Aorta (tissue), 5 donors: ENCODE data around the gene TFPI. TPM values are rescaled to one million over a fixed set of nuclear protein-coding genes. Genes with fewer than 3 reads are reported as not detected.
A peak's percentile ranks its signal among the peaks of the same experiment; 100 is the strongest.
"Not testable (repeated sequence)": the region's sequence is repeated elsewhere in the genome, so short reads cannot be mapped to it uniquely, and the experiment has no call there.

ENCODE experiments used
- ATAC-seq: fragments of 200-7000 bp; cut with Tn5 transposase; one replicate; pipeline ENCODE4 v1.9.1; 2022; ENCODE audit warnings: moderate library complexity; ENCODE audit not compliant: low FRiP score
- DNase-seq, 2 donors: peaks; one replicate each; pipeline ENCODE4 v3.0.0-alpha.2; 2020
- H3K27ac ChIP-seq, 2 donors: one replicate each; pipeline ENCODE4 v1.5.1; 2013; ENCODE audit warnings: low read length in 2 of 2, mild to moderate bottlenecking in 2 of 2, moderate library complexity in 2 of 2, control low read depth in 1 of 2, inconsistent platforms in 1 of 2, low read depth in 1 of 2
- H3K27me3 ChIP-seq, 2 donors: one replicate each; pipeline ENCODE4 v1.6.1; 2013; ENCODE audit warnings: control low read depth in 1 of 2, low read length in 1 of 2, mild to moderate bottlenecking in 1 of 2, moderate library complexity in 1 of 2; ENCODE audit not compliant: insufficient read depth in 2 of 2, control insufficient read depth in 1 of 2
- H3K36me3 ChIP-seq, 2 donors: one replicate each; pipeline ENCODE4 v1.6.1; 2013; ENCODE audit warnings: control low read depth in 1 of 2, low read length in 1 of 2, mild to moderate bottlenecking in 1 of 2; ENCODE audit not compliant: insufficient read depth in 2 of 2, control insufficient read depth in 1 of 2
- H3K4me1 ChIP-seq, 2 donors: one replicate each; pipeline ENCODE4 v1.6.1; 2013; ENCODE audit warnings: low read length in 2 of 2, control low read depth in 1 of 2, mild to moderate bottlenecking in 1 of 2, moderate library complexity in 1 of 2; ENCODE audit not compliant: insufficient read depth in 2 of 2, control insufficient read depth in 1 of 2
- H3K4me3 ChIP-seq, 2 donors: one replicate each; pipeline ENCODE4 v1.5.1; 2013; ENCODE audit warnings: low read length in 2 of 2, control low read depth in 1 of 2, mild to moderate bottlenecking in 1 of 2
- H3K9me3 ChIP-seq: one replicate; pipeline ENCODE4 v1.6.1; 2013; ENCODE audit warnings: mild to moderate bottlenecking, low read length; ENCODE audit not compliant: control insufficient read depth
- WGBS, 2 donors: extraction: QIAGEN DNeasy Blood & Tissue Kit; methylation state at CpG; one replicate each; pipeline ENCODE4 v1.1.7; 2013; 5-methylcytosine and 5-hydroxymethylcytosine counted together
- intact Hi-C, 2 donors: fragments of 100-400 bp; cut with DNase I; formaldehyde crosslinking; loops; one replicate each; pipeline versions ENCODE4 v1.14.2 to v1.15.0; 2022
- polyA plus RNA-seq, 2 donors: library from polyadenylated mRNA; stranded (reverse); fragments of 200-250 nt; gene quantifications; one replicate each; pipeline ENCODE4 v1.2.3, GENCODE V29; 2013
- total RNA-seq, 2 donors: library from RNA; stranded (reverse); fragmentation: NEBNext Ultra II Directional; extraction: Animal tissue kit (Norgen Biotek cat#: 25700); gene quantifications; one replicate each; pipeline ENCODE4 v1.2.1, GENCODE V29; 2021
- donor health status: healthy with polysubstance abuse.
- donor health status: Bipolar disorder and iron deficiency.
- donor health status: DM: no; HTN: no; CAD: no.
- donor health status: DM: no; HTN: no; CAD: no.
- donor health status: DM: yes; HTN: yes; CAD: no.

TFPI gene
- total and polyA plus RNA-seq, 4 donors, result 20.5 to 135 (median 99.2) TPM

- peak overlapping the region in 1 of 2 donors; percentile 18 for H3K4me3 ChIP-seq
- no peaks in the 10 kb centered on the region for H3K36me3 ChIP-seq
- WGBS, 2 donors, result 76 to 83% methylated on average over 2 of the region's 2 CpGs
- ATAC-seq, result no peak
- no peaks in the 10 kb centered on the region for H3K9me3 ChIP-seq
- H3K4me1 ChIP-seq, result peaks cover 0 to 1% of the 10 kb centered on the region in 2 donors
- no peaks in the 10 kb centered on the region for H3K27me3 ChIP-seq
- DNase-seq, result no peak
- intact Hi-C loops, result no loop called here
- H3K27ac ChIP-seq, result no peak overlapping the region
Observed at GRCh38 chr2:187542123-187542522, 12.1 kb downstream of the TFPI start.

- Histone ChIP-seq H3K36me3 (no peaks in the 10 kb centered on the region), H3K27ac (peak overlapping the region in 1 of 2 donors; percentile 51), H3K9me3 (no peaks in the 10 kb centered on the region), H3K4me3 (peak overlapping the region in 1 of 2 donors; percentile 18), H3K27me3 (no peaks in the 10 kb centered on the region), H3K4me1 (peaks cover 0 to 1% of the 10 kb centered on the region in 2 donors)
- DNase-seq (no peak), ATAC-seq (peak; percentile 64)
- WGBS, 2 donors, result 27 to 40% methylated on average over 7 of the region's 7 CpGs
- intact Hi-C loops, result no loop called here
Observed at GRCh38 chr2:187541086-187542085, 12.8 kb downstream of the TFPI start.

- H3K27me3 ChIP-seq, H3K36me3 ChIP-seq, ATAC-seq, H3K9me3 ChIP-seq, DNase-seq, H3K27ac ChIP-seq, H3K4me3 ChIP-seq, H3K4me1 ChIP-seq, intact Hi-C loops: not testable (repeated sequence)
- WGBS, 2 donors, result 85 to 91% methylated on average over 2 of the region's 2 CpGs
Observed at GRCh38 chr2:187538222-187538621, 16.0 kb downstream of the TFPI start.

- H3K4me1 ChIP-seq, H3K27me3 ChIP-seq, H3K36me3 ChIP-seq, DNase-seq, H3K9me3 ChIP-seq, H3K4me3 ChIP-seq, intact Hi-C loops, H3K27ac ChIP-seq, ATAC-seq: not testable (repeated sequence)
- 96 to 97% methylated on average over 1 of the region's 1 CpG for WGBS, 2 donors
Observed at GRCh38 chr2:187535381-187535780, 18.9 kb downstream of the TFPI start.

- 94% methylated on average over 14 of the region's 14 CpGs for WGBS, 2 donors
- no peak for ATAC-seq
- no peak overlapping the region for H3K27ac ChIP-seq
Observed at GRCh38 chr2:187532333-187533120, 21.7 kb downstream of the TFPI start.

GRCh38 chr2:187529977-187530721 lies 24.1 kb downstream of the TFPI start:
- Histone ChIP-seq H3K27ac (no peak overlapping the region), H3K4me3 (no peak overlapping the region), H3K9me3 (no peaks in the 10 kb centered on the region), H3K36me3 (no peaks in the 10 kb centered on the region), H3K4me1 (no peaks in the 10 kb centered on the region), H3K27me3 (no peaks in the 10 kb centered on the region)
- no peak for DNase-seq
- intact Hi-C loops, result no loop called here
- 91 to 93% methylated on average over 7 of the region's 7 CpGs for WGBS, 2 donors
- no peak for ATAC-seq

More at GRCh38 chr2:187532333-187533120, 21.7 kb downstream of the TFPI start:
- Histone ChIP-seq H3K4me3 (no peak overlapping the region), H3K27me3 (no peaks in the 10 kb centered on the region), H3K36me3 (no peaks in the 10 kb centered on the region), H3K4me1 (no peaks in the 10 kb centered on the region), H3K9me3 (no peaks in the 10 kb centered on the region)
- DNase-seq, result no peak
- intact Hi-C loops, result no loop called here

GRCh38 chr2:187529248-187529976 lies 24.8 kb downstream of the TFPI start:
- intact Hi-C loops, result no loop called here
- H3K4me3 ChIP-seq, result no peak overlapping the region
- ATAC-seq (no peak), DNase-seq (no peak)
- H3K36me3 ChIP-seq, result no peaks in the 10 kb centered on the region
- H3K4me1 ChIP-seq, result no peaks in the 10 kb centered on the region
- WGBS, 2 donors, result 77 to 78% methylated on average over 3 of the region's 3 CpGs
- H3K27me3 ChIP-seq, result no peaks in the 10 kb centered on the region
- no peaks in the 10 kb centered on the region for H3K9me3 ChIP-seq
- H3K27ac ChIP-seq, result no peak overlapping the region

- H3K36me3 ChIP-seq, result no peaks in the 10 kb centered on the region
- H3K4me3 ChIP-seq, result no peak overlapping the region
- DNase-seq (no peak), ATAC-seq (no peak)
- H3K4me1 ChIP-seq, result no peaks in the 10 kb centered on the region
- WGBS, 2 donors, result 47 to 52% methylated on average over 1 of the region's 1 CpG
- no peak overlapping the region for H3K27ac ChIP-seq
- intact Hi-C loops, result no loop called here
- no peaks in the 10 kb centered on the region for H3K27me3 ChIP-seq
- no peaks in the 10 kb centered on the region for H3K9me3 ChIP-seq
Observed at GRCh38 chr2:187528042-187528441, 26.2 kb downstream of the TFPI start.
